Rectal smooth muscle tissue (tissue), 1 donor: Measurements from ENCODE around the gene THAP9.
"Not testable (repeated sequence)": the region's sequence is repeated elsewhere in the genome, so short reads cannot be mapped to it uniquely, and the experiment has no call there.

ENCODE experiments used
- H3K27ac ChIP-seq: one replicate; pipeline ENCODE4 v1.7.0; 2013; ENCODE audit warnings: low read depth, low read length, inconsistent platforms
- H3K27me3 ChIP-seq: one replicate; pipeline ENCODE4 v1.7.0; 2013; ENCODE audit warnings: low read length; ENCODE audit not compliant: control insufficient read depth, insufficient read depth
- H3K36me3 ChIP-seq: one replicate; pipeline ENCODE4 v1.7.0; 2013; ENCODE audit warnings: low read length; ENCODE audit not compliant: control insufficient read depth, insufficient read depth
- H3K4me1 ChIP-seq: one replicate; pipeline ENCODE4 v1.7.0; 2013; ENCODE audit warnings: low read length; ENCODE audit not compliant: control insufficient read depth, insufficient read depth
- H3K4me3 ChIP-seq: one replicate; pipeline ENCODE4 v1.7.0; 2013; ENCODE audit warnings: low read length
- H3K9ac ChIP-seq: one replicate; pipeline ENCODE4 v1.7.0; 2013; ENCODE audit warnings: low read length

The THAP9 gene

GRCh38 chr4:82900411-82901182 is at the start of gene THAP9:
THAP9 (plus strand) TSS chr4:82900735; CDS start chr4:82900803, 68 bp downstream.
- Histone ChIP-seq H3K36me3 (no peaks in the 10 kb centered on the region), H3K4me1 (peaks cover 4% of the 10 kb centered on the region), H3K9ac (peak within 1 kb of the TSS; percentile 99), H3K4me3 (peak within 1 kb of the TSS; percentile 99), H3K27ac (peak within 1 kb of the TSS; percentile 100), H3K27me3 (no peaks in the 10 kb centered on the region)

GRCh38 chr4:82851318-82851717 is 49.2 kb upstream of the THAP9 start:
- H3K36me3 ChIP-seq, result peaks cover 31% of the 10 kb centered on the region
- no peaks in the 10 kb centered on the region for H3K27me3 ChIP-seq
- no peak overlapping the region for H3K27ac ChIP-seq
- H3K4me1 ChIP-seq, result no peaks in the 10 kb centered on the region
- no peak overlapping the region for H3K9ac ChIP-seq
- no peak overlapping the region for H3K4me3 ChIP-seq

GRCh38 chr4:82851885-82852750 is 48.4 kb upstream of the THAP9 start:
- Histone ChIP-seq H3K27ac (no peak overlapping the region), H3K4me3 (no peak overlapping the region), H3K9ac (no peak overlapping the region), H3K27me3 (no peaks in the 10 kb centered on the region), H3K36me3 (peaks cover 30% of the 10 kb centered on the region), H3K4me1 (no peaks in the 10 kb centered on the region)

GRCh38 chr4:82852751-82853285 is 47.7 kb upstream of the THAP9 start:
- Histone ChIP-seq H3K27ac (no peak overlapping the region), H3K9ac (no peak overlapping the region), H3K4me3 (no peak overlapping the region), H3K36me3 (peaks cover 28% of the 10 kb centered on the region), H3K4me1 (no peaks in the 10 kb centered on the region), H3K27me3 (no peaks in the 10 kb centered on the region)

- H3K4me3 ChIP-seq, H3K9ac ChIP-seq, H3K27me3 ChIP-seq, H3K27ac ChIP-seq, H3K4me1 ChIP-seq, H3K36me3 ChIP-seq: not testable (repeated sequence)
Measured at GRCh38 chr4:82860487-82860886, 40.0 kb upstream of the THAP9 start.

- H3K27ac ChIP-seq, result no peak overlapping the region
- H3K27me3 ChIP-seq, result no peaks in the 10 kb centered on the region
- H3K36me3 ChIP-seq, result peaks cover 12% of the 10 kb centered on the region
- no peak overlapping the region for H3K4me3 ChIP-seq
- H3K9ac ChIP-seq, result no peak overlapping the region
- H3K4me1 ChIP-seq, result no peaks in the 10 kb centered on the region
Measured at GRCh38 chr4:82861529-82861928, 39.0 kb upstream of the THAP9 start.

GRCh38 chr4:82864336-82864979 is 36.1 kb upstream of the THAP9 start:
- H3K36me3 ChIP-seq, result peaks cover 12% of the 10 kb centered on the region
- no peak overlapping the region for H3K9ac ChIP-seq
- H3K27ac ChIP-seq, result no peak overlapping the region
- H3K4me1 ChIP-seq, result no peaks in the 10 kb centered on the region
- H3K27me3 ChIP-seq, result no peaks in the 10 kb centered on the region
- H3K4me3 ChIP-seq, result no peak overlapping the region

GRCh38 chr4:82865592-82865991 is 34.9 kb upstream of the THAP9 start:
- no peak overlapping the region for H3K27ac ChIP-seq
- H3K4me3 ChIP-seq, result no peak overlapping the region
- no peaks in the 10 kb centered on the region for H3K27me3 ChIP-seq
- no peaks in the 10 kb centered on the region for H3K4me1 ChIP-seq
- no peak overlapping the region for H3K9ac ChIP-seq
- H3K36me3 ChIP-seq, result peaks cover 16% of the 10 kb centered on the region

- not testable (repeated sequence) for H3K4me1 ChIP-seq, H3K27ac ChIP-seq, H3K4me3 ChIP-seq, H3K27me3 ChIP-seq, H3K9ac ChIP-seq
- peaks cover 16% of the 10 kb centered on the region for H3K36me3 ChIP-seq
Measured at GRCh38 chr4:82866033-82866432, 34.5 kb upstream of the THAP9 start.

- no peak overlapping the region for H3K9ac ChIP-seq
- H3K4me1 ChIP-seq, result no peaks in the 10 kb centered on the region
- H3K36me3 ChIP-seq, result peaks cover 16% of the 10 kb centered on the region
- H3K27me3 ChIP-seq, result no peaks in the 10 kb centered on the region
- H3K4me3 ChIP-seq, result no peak overlapping the region
- H3K27ac ChIP-seq, result no peak overlapping the region
Measured at GRCh38 chr4:82866706-82867385, 33.7 kb upstream of the THAP9 start.

- Histone ChIP-seq H3K27ac (no peak overlapping the region), H3K4me1 (no peaks in the 10 kb centered on the region), H3K36me3 (peaks cover 15% of the 10 kb centered on the region), H3K27me3 (no peaks in the 10 kb centered on the region), H3K9ac (no peak overlapping the region), H3K4me3 (no peak overlapping the region)
Measured at GRCh38 chr4:82868572-82868971, 32.0 kb upstream of the THAP9 start.

- H3K9ac ChIP-seq, result no peak overlapping the region
- no peak overlapping the region for H3K27ac ChIP-seq
- no peaks in the 10 kb centered on the region for H3K36me3 ChIP-seq
- no peaks in the 10 kb centered on the region for H3K27me3 ChIP-seq
- peaks cover 8% of the 10 kb centered on the region for H3K4me1 ChIP-seq
- no peak overlapping the region for H3K4me3 ChIP-seq
Measured at GRCh38 chr4:82885410-82885809, 15.1 kb upstream of the THAP9 start.
